HepG2 (cell line): ENCODE measurements around the gene RAB2B. TPM values are rescaled to one million over a fixed set of nuclear protein-coding genes. Genes with fewer than 3 reads are reported as not detected.

Source experiments
- ATAC-seq: fragments of 200-7000 bp; cut with Tn5 transposase; 3 replicates; pipeline ENCODE4 v1.9.1; 2020; ENCODE audit warnings: mild to moderate bottlenecking, moderate library complexity
- BruUV-seq: library from RNA; stranded (reverse); fragments of 400-500 nt; replicated peaks from 2 replicates; lab custom pipeline; 2021; lab: Mats Ljungman, UMichigan
- CTCF ChIA-PET: fragments of 300-600 bp; formaldehyde crosslinking; extraction: SDS; loops from one replicate; lab custom pipeline; 2021; ENCODE audit warnings: low total read pairs, inconsistent platforms, low intra/inter-chr PET ratio; lab: Yijun Ruan, JAX
- POLR2A ChIA-PET: fragments of 350-600 bp; sonication (Branson Sonifier 250); formaldehyde crosslinking; loops from one replicate; lab custom pipeline; 2020; ENCODE audit warnings: antibody characterized with exemption, inconsistent platforms; lab: Yijun Ruan, JAX
- DNase-seq: peaks from one replicate; pipeline ENCODE4 v3.0.0-alpha.2; 2015; ENCODE audit warnings: low spot score
- FAIRE-seq: peaks from 3 replicates; lab custom pipeline; 2011; peaks lifted over from hg19 to GRCh38; lab: Jason Lieb, UNC
- H2AFZ ChIP-seq: one replicate; pipeline ENCODE4 v1.6.1; 2011; ENCODE audit warnings: low read length, inconsistent platforms
- H3K27ac ChIP-seq: fragments of 300-600 bp; 3 replicates; pipeline ENCODE4 v1.8.0; 2011; ENCODE audit warnings: mixed run types, mild to moderate bottlenecking, mixed read lengths, low read length, inconsistent platforms; ENCODE audit not compliant: insufficient read depth; ENCODE audit errors: extremely low read length
- H3K27me3 ChIP-seq, 2 experiments: fragments of 200-600 bp in 1 of 2; 2 replicates in 1 of 2; 3 replicates in 1 of 2; pipeline versions ENCODE4 v1.6.0 to v1.8.0; 2011; ENCODE audit warnings: low read length in 2 of 2, mild to moderate bottlenecking in 2 of 2, moderate library complexity in 2 of 2, inconsistent platforms in 1 of 2; ENCODE audit not compliant: insufficient read depth in 2 of 2, control insufficient read depth in 1 of 2
- H3K36me3 ChIP-seq, 2 experiments: fragments of 200-600 bp in 1 of 2; replicated peaks in 1 of 2; 2 replicates in 1 of 2; 3 replicates in 1 of 2; pipeline versions ENCODE4 v1.5.1 to v1.8.0; 2011; ENCODE audit warnings: low read length in 2 of 2, inconsistent platforms in 1 of 2; ENCODE audit not compliant: insufficient read depth in 2 of 2, control insufficient read depth in 1 of 2
- H3K4me1 ChIP-seq: 2 replicates; pipeline ENCODE4 v1.5.1; 2012; ENCODE audit warnings: low read length, inconsistent platforms; ENCODE audit not compliant: insufficient read depth
- H3K4me2 ChIP-seq: 2 replicates; pipeline ENCODE4 v1.6.0; 2011; ENCODE audit warnings: low read depth, low read length, inconsistent platforms
- H3K4me3 ChIP-seq, 3 experiments: fragments of 200-600 bp in 1 of 3; sonication (generic), shearing (Covaris generic) in 1 of 3; replicated peaks in 1 of 3; 2 replicates each; pipeline ENCODE4 v1.5.1; 2011 to 2016; ENCODE audit warnings: low read length in 3 of 3, inconsistent platforms in 2 of 3, low read depth in 2 of 3, mild to moderate bottlenecking in 2 of 3, control low read depth in 1 of 3, mixed read lengths in 1 of 3; ENCODE audit not compliant: insufficient read depth in 1 of 3
- H3K79me2 ChIP-seq: one replicate; pipeline ENCODE4 v1.6.1; 2011; ENCODE audit warnings: low read length, inconsistent platforms; ENCODE audit not compliant: insufficient read depth
- H3K9ac ChIP-seq: 2 replicates; pipeline ENCODE4 v1.6.0; 2011; ENCODE audit warnings: mild to moderate bottlenecking, low read depth, low read length, inconsistent platforms; ENCODE audit not compliant: insufficient read depth
- H3K9me3 ChIP-seq: 2 replicates; pipeline ENCODE4 v1.5.1; 2012; ENCODE audit warnings: mild to moderate bottlenecking, low read length
- H4K20me1 ChIP-seq: 2 replicates; pipeline ENCODE4 v1.6.0; 2011; ENCODE audit warnings: inconsistent platforms, mild to moderate bottlenecking, low read length, moderate library complexity; ENCODE audit not compliant: insufficient read depth
- HHEX ChIP-seq: IDR thresholded peaks from 2 replicates; pipeline ENCODE4 v1.6.1; 2016; ENCODE audit warnings: control low read depth
- MLLT10 ChIP-seq: sonication (generic); formaldehyde crosslinking; IDR thresholded peaks from 2 replicates; pipeline ENCODE4 v1.4.0; 2020; ENCODE audit warnings: missing genetic modification reagents
- NFATC3 ChIP-seq: sonication (generic); formaldehyde crosslinking; IDR thresholded peaks from 2 replicates; pipeline ENCODE4 v1.5.1; 2020; ENCODE audit warnings: mild to moderate bottlenecking, missing genetic modification reagents
- SAP130 ChIP-seq: IDR thresholded peaks from 2 replicates; pipeline ENCODE4 v1.6.1; 2016; ENCODE audit warnings: low read depth
- SMYD3 ChIP-seq: sonication (generic); formaldehyde crosslinking; IDR thresholded peaks from 2 replicates; pipeline ENCODE4 v1.8.1; 2023; ENCODE audit warnings: mild to moderate bottlenecking, missing genetic modification reagents
- ZBTB4 ChIP-seq: sonication (generic); formaldehyde crosslinking; IDR thresholded peaks from 2 replicates; pipeline ENCODE4 v1.4.0; 2020; ENCODE audit warnings: missing genetic modification reagents, mild to moderate bottlenecking, borderline replicate concordance
- ZNF34 ChIP-seq: sonication (generic); formaldehyde crosslinking; IDR thresholded peaks from 2 replicates; pipeline ENCODE4 v1.4.0; 2020; ENCODE audit warnings: mild to moderate bottlenecking, missing genetic modification reagents, borderline replicate concordance
- ZNF773 ChIP-seq: sonication (generic); formaldehyde crosslinking; IDR thresholded peaks from 2 replicates; pipeline ENCODE4 v1.4.0; 2020; ENCODE audit warnings: missing genetic modification reagents, borderline replicate concordance
- ZNF841 ChIP-seq: sonication (generic); formaldehyde crosslinking; IDR thresholded peaks from 2 replicates; pipeline ENCODE4 v1.8.1; 2023; ENCODE audit warnings: missing genetic modification reagents, borderline replicate concordance
- WGBS: methylation state at CpG from one replicate; pipeline ENCODE4 v1.1.6; 2017; ENCODE audit warnings: low lambda C conversion rate; 5-methylcytosine and 5-hydroxymethylcytosine counted together
- in situ Hi-C: cut with HindIII; loops from 2 replicates; pipeline ENCODE4 v1.10.0; 2017; ENCODE audit warnings: low pct_unique_long_range_greater_than_20kb; ENCODE audit not compliant: extremely low pct_ligation_motif_present
- intact Hi-C: fragments of 100-400 bp; cut with micrococcal nuclease; formaldehyde crosslinking; loops from one replicate; pipeline ENCODE4 v1.10.0; 2022; ENCODE audit not compliant: unreplicated experiment
- polyA plus RNA-seq, 8 experiments: library from polyadenylated mRNA; depleted of rRNA in 3 of 8; stranded (reverse) in 7 of 8; unstranded in 1 of 8; fragments of >200 nt; fragmentation: Illumina TruSeq in 4 of 8; extraction: Trizol in 4 of 8; gene quantifications; 2 replicates each; pipeline versions ENCODE4 v1.2.1 to v1.2.3, GENCODE V29; 2011 to 2016; ENCODE audit warnings: low read depth in 4 of 8, missing spikeins in 1 of 8, mixed read lengths in 1 of 8; ENCODE audit not compliant: insufficient read depth in 1 of 8
- total RNA-seq, 5 experiments: library from RNA; depleted of rRNA; stranded (reverse); fragments of >200 nt; fragmentation: Illumina TruSeq; extraction: Trizol; gene quantifications; 2 replicates each; pipeline ENCODE4 v1.2.3, GENCODE V29; 2016; ENCODE audit warnings: low read depth in 1 of 5

Gene RAB2B
- total and polyA plus RNA-seq, 2 of the 13 experiments (the other 11 are each of a cell fraction or from before 2014, with no cell fraction given), result 36.0 to 60.6 TPM

GRCh38 chr14:21521501-21521900 is 44.7 kb upstream of the RAB2B start:
- ATAC-seq (no peak), DNase-seq (no peak), FAIRE-seq (no peak)
- Histone ChIP-seq H2AFZ (no peak overlapping the region), H3K9ac (no peak overlapping the region), H3K27ac (no peak overlapping the region), H3K36me3 (no peaks in the 10 kb centered on the region), H3K9me3 (no peaks in the 10 kb centered on the region), H4K20me1 (no peaks in the 10 kb centered on the region), H3K4me2 (no peak overlapping the region), H3K4me3 (no peak overlapping the region), H3K4me1 (peaks cover 12% of the 10 kb centered on the region), H3K79me2 (no peaks in the 10 kb centered on the region), H3K27me3 (no peaks in the 10 kb centered on the region)
- intact Hi-C loops, result no loop called here
- ChIA-PET POLR2A (interaction anchor here (10.8 kb wide), 1 partner anchor 9 kb away, joined by 173 read pairs; the partner anchor contains the start of gene METTL3), CTCF (no interaction called here)
- TF ChIP-seq SMYD3 (CRISPR knock-in tag) (no peak), ZNF841 (CRISPR knock-in tag) (no peak), ZNF34 (CRISPR knock-in tag) (no peak), ZBTB4 (CRISPR knock-in tag) (no peak), ZNF773 (CRISPR knock-in tag) (no peak), NFATC3 (CRISPR knock-in tag) (no peak), MLLT10 (no peak), HHEX (CRISPR knock-in tag) (no peak), SAP130 (CRISPR knock-in tag) (no peak)
- WGBS, result 70% methylated on average over 2 of the region's 2 CpGs
- no TSS peak for BruUV-seq
- in situ Hi-C loops, result no loop called here
